ENCODE results near the gene BRSK1. TPM values are rescaled to one million over a fixed set of nuclear protein-coding genes. Genes with fewer than 3 reads are reported as not detected.

Gene BRSK1
- total and polyA plus RNA-seq, 2 of the 13 experiments (the other 11 are each of a cell fraction or from before 2014, with no cell fraction given), result 0.18 to 1.2 TPM

GRCh38 chr19:55333870-55334269 is 50.1 kb downstream of the BRSK1 start (continued):
- TF ChIP-seq HOXA3 (CRISPR knock-in tag; IDR thresholded peaks at IDR 0.05) (0 out of 2 replicates have a peak, but pooled peaks have one; percentile 42), ZSCAN21 (CRISPR knock-in tag; IDR thresholded peaks at IDR 0.05; ENCODE audit: borderline replicate concordance) (no peak; the same call in 1 of the 2 replicates), ZNF598 (CRISPR knock-in tag; IDR thresholded peaks at IDR 0.05; ENCODE audit: borderline replicate concordance) (0 out of 2 replicates have a peak, but pooled peaks have one; percentile 28), ZNF350 (CRISPR knock-in tag; IDR thresholded peaks at IDR 0.05; ENCODE audit: borderline replicate concordance, low read depth) (peak; percentile 89), KDM1A (CRISPR knock-in tag; IDR thresholded peaks at IDR 0.05) (peak; percentile 90), ZNF609 (CRISPR knock-in tag; IDR thresholded peaks at IDR 0.05; ENCODE audit: borderline replicate concordance) (no peak), ZHX1 (CRISPR knock-in tag; IDR thresholded peaks at IDR 0.05; ENCODE audit: low read depth) (no peak), ZNF282 (IDR thresholded peaks at IDR 0.05; ENCODE audit: partially characterized antibody) (no peak), PAF1 (CRISPR knock-in tag; IDR thresholded peaks at IDR 0.05) (no peak), ZNF331 (CRISPR knock-in tag; IDR thresholded peaks at IDR 0.05) (peak; percentile 72; the same call in 1 of the 2 replicates), FOXK2 (IDR thresholded peaks at IDR 0.05) (no peak), ZNF773 (CRISPR knock-in tag; IDR thresholded peaks at IDR 0.05; ENCODE audit: borderline replicate concordance) (no peak), PAXIP1 (CRISPR knock-in tag; conservative IDR thresholded peaks at IDR 0.05) (peak; percentile 84), JUND (CRISPR knock-in tag; IDR thresholded peaks at IDR 0.05) (no peak; the same call in 1 of the 2 replicates), ZNF879 (CRISPR knock-in tag; IDR thresholded peaks at IDR 0.05) (no peak), ZNF446 (CRISPR knock-in tag; IDR thresholded peaks at IDR 0.05) (no peak), POLR2G (IDR thresholded peaks at IDR 0.05; ENCODE audit: low read depth, low read length) (peak; percentile 83), RARA (CRISPR knock-in tag; IDR thresholded peaks at IDR 0.05) (peak; percentile 57; the same call in 1 of the 2 replicates), MZF1 (CRISPR knock-in tag; IDR thresholded peaks at IDR 0.05; ENCODE audit: borderline replicate concordance) (no peak), TBX2 (CRISPR knock-in tag; IDR thresholded peaks at IDR 0.05; ENCODE audit: borderline replicate concordance) (peak; percentile 17; the same call in 1 of the 2 replicates)
